HG02970 (cell line): ENCODE data around the gene PGGHG.

ENCODE experiments used
- ATAC-seq: cut with Tn5 transposase; IDR thresholded peaks from one replicate; pipeline ENCODE4 v1.9.1; 2021; ENCODE audit warnings: mild to moderate bottlenecking, moderate library complexity, moderate number of reproducible peaks; ENCODE audit not compliant: unreplicated experiment, low FRiP score

Gene PGGHG

GRCh38 chr11:288478-289397 is at the start of gene PGGHG:
Gene PGGHG (plus strand): TSS chr11:289126. CDS start chr11:289817, 691 bp downstream.
- no peak for ATAC-seq

GRCh38 chr11:240315-240714 is 48.6 kb upstream of the PGGHG start:
- no peak for ATAC-seq

GRCh38 chr11:241634-242033 is 47.3 kb upstream of the PGGHG start:
- ATAC-seq, result no peak

- no peak for ATAC-seq
Observed at GRCh38 chr11:244376-244775, 44.5 kb upstream of the PGGHG start.

- ATAC-seq, result no peak
Observed at GRCh38 chr11:249062-249461, 39.9 kb upstream of the PGGHG start.

GRCh38 chr11:250274-250673 is 38.7 kb upstream of the PGGHG start:
- ATAC-seq, result no peak

GRCh38 chr11:250740-251299 is 38.1 kb upstream of the PGGHG start:
- no peak for ATAC-seq

GRCh38 chr11:251550-251949 is 37.4 kb upstream of the PGGHG start:
- no peak for ATAC-seq

- no peak for ATAC-seq
Observed at GRCh38 chr11:252666-253065, 36.3 kb upstream of the PGGHG start.

- ATAC-seq, result no peak
Observed at GRCh38 chr11:253160-253885, 35.6 kb upstream of the PGGHG start.

GRCh38 chr11:253886-254270 is 35.0 kb upstream of the PGGHG start:
- no peak for ATAC-seq

GRCh38 chr11:255176-255575 is 33.8 kb upstream of the PGGHG start:
- ATAC-seq, result no peak

GRCh38 chr11:255816-256215 is 33.1 kb upstream of the PGGHG start:
- no peak for ATAC-seq

- ATAC-seq, result no peak
Observed at GRCh38 chr11:256952-257737, 31.8 kb upstream of the PGGHG start.

GRCh38 chr11:257766-258493 is 31.0 kb upstream of the PGGHG start:
- no peak for ATAC-seq

GRCh38 chr11:259413-259812 is 29.5 kb upstream of the PGGHG start:
- no peak for ATAC-seq

- ATAC-seq, result no peak
Observed at GRCh38 chr11:261624-262023, 27.3 kb upstream of the PGGHG start.

- no peak for ATAC-seq
Observed at GRCh38 chr11:266676-267439, 22.1 kb upstream of the PGGHG start.

- no peak for ATAC-seq
Observed at GRCh38 chr11:267491-267994, 21.4 kb upstream of the PGGHG start.
